HG02763 (cell line): ENCODE measurements around the gene USP12.
"Not testable (repeated sequence)": the region's sequence is repeated elsewhere in the genome, so short reads cannot be mapped to it uniquely, and the experiment has no call there.

Source experiments
- ATAC-seq: cut with Tn5 transposase; IDR thresholded peaks from one replicate; pipeline ENCODE4 v1.9.1; 2021; ENCODE audit warnings: mild to moderate bottlenecking, moderate library complexity; ENCODE audit not compliant: unreplicated experiment

Gene USP12

DNA sequence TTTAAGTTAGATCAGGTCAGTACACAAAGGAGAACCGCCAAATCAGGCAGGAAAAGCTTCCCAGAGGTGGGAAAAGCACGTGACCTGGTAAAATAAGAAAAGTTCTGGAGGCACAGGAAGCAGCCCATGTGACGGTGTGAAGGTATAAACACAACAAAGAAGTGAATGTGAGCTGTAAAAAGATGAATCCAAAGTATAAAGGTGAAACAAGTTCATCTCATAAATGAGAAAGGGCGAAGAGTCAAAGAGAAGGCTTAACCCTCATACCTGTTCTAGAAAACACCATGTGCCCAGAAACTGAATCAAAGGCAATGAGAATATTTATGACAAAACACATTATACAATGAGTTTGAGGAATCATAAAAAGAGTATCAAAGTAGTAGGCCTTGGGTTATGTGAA lies 47.0 kb downstream of the USP12 start:
- ATAC-seq, result no peak

DNA sequence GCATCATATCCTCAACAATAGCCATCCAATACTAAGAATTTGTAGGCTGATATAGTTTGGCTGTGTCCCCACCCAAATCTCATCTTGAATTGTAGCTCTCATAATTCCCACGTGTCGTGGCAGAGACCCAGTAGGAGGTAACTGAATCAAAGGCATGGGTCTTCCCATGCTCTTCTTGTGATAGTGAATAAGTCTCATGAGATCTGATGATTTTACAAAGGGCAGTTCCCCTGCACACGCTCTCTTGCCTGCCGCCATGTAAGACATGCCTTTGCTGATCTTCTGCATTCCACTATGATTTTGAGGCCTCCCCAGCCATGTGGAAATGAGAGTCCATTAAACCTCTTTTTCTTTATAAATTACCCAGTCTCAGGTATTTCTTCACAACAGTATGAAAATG lies 48.2 kb downstream of the USP12 start:
- not testable (repeated sequence) for ATAC-seq

DNA sequence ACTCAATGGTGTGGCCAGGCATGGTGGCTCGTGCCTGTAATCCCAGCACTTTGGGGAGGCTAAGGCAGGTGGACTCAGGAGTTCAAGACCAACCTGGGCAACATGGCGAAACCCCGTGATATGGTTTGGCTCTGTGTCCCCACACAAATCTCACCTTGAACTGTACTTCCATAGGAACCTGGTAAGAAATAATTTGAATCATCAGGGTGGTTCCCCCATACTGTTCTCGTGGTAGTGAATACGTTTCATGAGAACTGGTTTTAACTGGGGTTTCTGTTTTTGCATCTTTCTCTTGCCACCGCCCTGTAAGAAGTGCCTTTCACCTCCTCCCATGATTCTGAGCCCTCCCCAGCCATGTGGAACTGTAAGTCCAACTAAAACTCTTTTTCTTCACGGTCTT lies 49.6 kb downstream of the USP12 start:
- ATAC-seq, result no peak

DNA sequence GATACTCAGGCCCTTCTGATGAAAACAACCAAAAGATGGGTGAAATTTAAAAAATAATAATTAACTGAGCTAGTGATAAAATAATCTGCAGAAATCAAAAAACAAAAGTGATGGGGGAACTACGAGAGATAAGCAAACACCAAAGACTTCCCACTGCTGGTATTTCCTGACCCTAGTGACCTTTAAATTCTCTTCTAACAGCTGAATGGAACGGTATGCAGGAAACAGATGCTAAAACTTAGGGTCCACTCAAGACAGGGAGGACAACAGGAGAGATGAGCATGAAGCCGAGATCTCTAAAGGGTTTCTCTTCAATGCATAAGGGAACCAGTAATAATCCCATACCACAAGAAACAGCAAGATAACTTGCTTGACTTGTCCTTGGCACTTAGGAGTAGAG lies 50.8 kb downstream of the USP12 start:
- ATAC-seq, result no peak

DNA sequence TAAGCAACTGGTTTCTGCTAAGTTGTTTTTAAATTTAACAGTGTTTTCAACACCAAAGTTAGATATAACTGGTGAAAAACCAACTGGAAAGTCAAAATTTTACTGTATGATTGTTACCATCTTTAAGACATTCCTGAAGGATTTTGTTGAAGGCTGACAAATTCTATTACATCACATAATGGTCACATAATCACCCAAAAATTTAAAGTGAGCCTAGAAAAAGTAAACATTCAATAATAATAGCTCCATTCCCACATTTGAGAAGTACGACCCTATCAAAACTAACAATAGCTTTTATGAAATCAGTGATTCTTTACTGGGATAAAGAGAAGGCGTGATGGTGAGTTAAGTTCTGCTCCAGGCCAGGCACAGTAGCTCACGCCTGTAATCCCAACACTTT lies 51.6 kb downstream of the USP12 start:
- ATAC-seq, result no peak

DNA sequence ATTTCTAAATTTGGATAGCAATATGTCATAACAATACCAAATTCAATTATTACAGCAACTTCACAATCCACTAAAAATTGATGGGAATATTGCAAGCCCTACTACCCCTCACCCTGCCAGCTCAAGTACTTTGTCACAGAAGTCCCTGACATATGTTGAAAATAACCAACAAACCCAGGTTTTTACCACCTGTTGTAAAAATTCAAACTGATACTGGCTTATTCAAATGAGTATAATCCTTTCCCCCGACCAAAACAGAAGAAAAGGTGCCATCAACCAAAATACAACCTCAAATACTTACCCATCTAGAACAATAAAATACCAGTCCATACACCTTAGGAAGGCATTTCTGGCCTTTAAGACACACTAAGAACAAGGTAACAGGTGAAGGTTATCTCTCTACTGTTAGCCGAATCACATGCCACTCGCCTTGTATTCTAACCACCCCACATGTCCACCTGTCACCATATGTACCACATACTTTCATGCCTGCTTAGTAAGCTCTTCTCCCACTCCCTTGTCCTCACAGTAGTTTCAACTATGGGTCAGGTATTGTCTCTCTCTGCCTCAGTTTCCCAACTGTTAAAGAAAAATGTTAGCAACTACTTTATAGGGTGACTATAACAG lies 53.1 kb downstream of the USP12 start:
- no peak for ATAC-seq

DNA sequence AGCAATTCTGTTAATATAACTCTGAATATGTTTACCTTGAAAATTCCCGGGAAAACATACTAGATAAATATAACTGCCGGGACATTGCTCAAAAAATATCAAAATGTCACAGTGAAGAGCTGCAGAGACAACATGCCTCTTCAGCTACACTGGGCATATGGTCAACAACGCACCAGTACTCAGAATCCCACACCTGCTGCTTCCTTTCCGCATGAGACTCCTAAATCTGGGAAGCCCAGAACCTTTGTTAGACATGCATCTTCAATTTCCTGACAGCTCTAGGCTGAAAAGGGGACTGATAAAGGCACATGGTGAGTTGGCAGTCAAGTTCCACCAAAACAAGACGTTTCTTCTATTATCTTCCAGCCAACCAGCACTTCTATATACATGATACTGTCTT lies 53.7 kb downstream of the USP12 start:
- ATAC-seq, result no peak

DNA sequence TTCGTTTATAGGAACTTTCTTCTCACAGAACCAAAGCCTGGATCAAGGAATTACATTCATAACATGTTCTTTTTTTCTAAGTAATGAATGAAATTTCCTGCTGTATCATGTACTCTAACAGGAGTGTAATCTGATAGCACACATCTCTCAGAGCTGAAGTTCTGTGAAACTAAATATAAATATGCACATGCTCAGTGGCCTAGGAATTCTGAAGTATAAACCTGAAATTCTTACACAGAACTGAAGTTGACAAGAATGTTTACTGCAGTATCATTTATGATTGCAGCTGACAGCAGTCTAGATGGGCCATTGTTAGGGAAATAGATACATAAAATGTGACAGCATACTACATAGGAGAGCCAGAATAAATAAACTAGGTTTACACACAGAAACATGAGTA lies 54.5 kb downstream of the USP12 start:
- no peak for ATAC-seq

DNA sequence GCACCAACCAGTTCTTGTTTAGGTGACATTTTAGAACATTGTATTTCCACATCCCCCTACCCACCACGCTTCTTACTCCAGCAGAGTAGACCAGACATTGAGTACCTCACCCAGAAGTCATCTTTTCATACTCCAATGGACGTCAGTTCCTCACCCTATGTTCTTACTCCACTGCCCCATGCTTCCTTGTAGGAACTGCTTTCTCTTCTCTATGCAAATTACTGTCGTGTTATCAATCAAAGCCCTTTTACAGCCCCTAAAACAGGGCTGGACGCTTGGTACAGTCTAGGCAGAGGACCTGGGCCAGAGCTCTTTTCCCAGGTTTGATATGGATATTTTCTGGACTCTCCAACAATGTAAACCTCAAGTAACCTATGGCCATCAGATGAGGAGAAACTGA lies 58.2 kb downstream of the USP12 start:
- no peak for ATAC-seq

DNA sequence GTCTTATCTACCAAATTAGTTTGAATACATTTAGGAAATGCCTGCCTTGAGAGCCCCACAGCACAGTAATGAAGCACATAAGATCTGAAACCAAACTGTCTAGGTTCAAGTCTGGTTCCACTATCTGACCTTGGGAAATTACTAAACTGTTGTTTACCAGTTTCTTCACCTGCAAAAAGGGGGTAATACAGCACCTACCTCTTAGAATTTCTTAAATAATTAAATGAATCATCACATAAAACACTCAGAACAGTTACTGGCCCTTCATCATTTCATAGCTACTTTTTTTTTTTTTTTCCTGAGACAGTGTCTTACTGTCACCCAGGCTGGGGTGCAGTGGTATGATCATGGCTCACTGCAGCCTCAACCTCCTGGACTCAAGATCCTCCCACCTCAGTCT lies 59.6 kb downstream of the USP12 start:
- no peak for ATAC-seq

DNA sequence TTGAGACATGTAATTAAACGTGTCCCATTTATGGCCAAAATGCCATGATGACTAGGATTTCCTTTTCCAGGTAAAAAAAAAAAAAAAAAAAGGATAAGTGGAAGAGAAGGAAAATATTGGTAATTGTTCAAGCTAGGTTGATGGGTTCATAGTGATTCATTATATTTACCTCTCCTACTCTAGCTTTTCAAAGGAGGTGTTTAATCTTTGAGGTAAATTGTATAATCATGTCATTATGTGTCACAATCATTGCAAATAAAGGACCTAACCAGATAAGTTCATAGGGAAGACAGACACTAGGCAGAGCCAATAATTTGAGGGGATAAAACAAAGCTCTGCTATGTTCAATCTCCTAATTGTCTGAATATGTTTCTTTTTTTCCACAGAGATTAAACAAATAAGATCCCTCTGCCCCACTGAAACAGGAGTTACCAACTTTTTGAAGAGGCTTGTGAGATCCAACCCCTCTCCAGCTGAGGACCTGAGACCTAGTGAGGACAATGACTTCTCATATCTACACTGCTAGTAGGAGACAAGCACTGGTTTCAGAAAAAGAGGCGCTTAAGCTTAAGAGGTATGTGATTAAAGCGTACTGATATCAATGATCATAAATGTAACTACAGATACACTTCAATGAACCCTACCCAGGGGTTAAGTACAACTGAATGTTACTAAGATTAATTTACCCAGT lies 61.4 kb downstream of the USP12 start:
- no peak for ATAC-seq

DNA sequence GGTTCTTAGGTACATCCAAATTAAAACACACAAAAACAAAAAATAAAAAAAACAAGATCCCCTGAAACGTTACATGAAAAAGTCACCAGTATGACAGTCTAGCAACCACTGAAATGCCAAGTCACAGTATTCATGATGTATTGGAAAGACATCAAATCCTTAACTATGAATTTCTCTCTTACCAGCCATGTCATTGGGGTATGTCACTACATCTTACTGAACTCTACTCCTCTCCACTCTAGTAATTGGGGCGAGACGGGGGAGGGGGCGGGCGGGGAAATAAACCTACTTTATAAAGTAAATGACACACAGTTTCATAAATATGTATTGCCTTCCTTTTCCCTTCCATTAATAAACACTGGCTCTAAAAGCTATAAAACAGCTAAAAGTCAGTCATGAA lies 65.5 kb downstream of the USP12 start:
- ATAC-seq, result no peak

DNA sequence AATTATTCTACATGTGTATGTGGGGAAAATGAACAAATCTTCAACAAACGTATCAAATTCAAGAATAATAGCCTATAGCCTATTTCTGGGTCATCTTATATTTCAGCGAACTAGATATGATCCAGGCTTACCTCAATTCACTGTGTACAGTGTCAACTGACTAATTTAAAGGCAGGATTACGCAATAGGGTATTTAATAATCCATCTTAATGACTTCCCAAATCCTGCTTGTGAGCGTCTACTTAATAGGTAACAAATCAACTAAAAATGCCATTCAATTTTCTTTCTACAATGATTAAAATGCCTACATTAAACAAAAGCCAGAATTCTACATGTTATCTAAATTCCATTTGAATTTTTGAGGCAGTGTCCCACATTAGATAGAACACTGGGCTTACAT lies 67.0 kb downstream of the USP12 start:
- ATAC-seq, result no peak

DNA sequence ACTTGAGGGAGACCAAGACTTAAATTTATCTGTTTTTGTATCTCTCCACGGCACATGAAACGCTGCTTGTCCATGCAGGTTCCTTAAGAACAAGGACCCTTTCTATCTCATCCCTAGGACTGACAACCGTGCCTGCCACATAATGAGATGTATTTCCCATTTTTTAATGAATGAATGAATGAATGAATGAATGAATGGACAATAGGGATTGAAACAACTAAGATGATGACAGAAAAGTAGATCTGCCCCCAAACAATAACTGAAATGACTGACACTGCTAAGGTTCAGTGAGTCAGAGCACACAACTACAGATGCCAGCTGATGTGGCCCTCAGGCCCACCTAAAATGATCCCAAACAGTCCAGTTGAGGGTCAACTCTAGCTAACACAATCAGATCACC lies 69.8 kb downstream of the USP12 start:
- ATAC-seq, result no peak

DNA sequence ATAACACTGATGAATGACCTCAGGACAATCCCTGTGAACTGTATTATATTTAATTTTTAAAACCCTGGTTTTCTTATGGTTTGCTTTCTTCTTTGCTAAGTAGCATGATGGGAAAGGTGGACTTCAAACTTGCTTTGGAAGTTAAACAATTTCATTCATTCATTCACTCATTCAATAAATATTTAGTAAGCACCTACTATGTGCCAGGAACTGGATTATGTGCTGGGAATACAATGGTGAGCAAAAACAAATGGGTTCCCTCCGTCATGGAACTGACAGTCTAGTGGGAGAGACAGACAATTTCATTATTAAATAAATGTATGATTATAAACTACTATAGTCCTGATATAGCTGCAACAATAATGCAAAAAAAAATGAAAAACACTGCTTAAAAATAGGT lies 70.3 kb downstream of the USP12 start:
- ATAC-seq, result no peak

DNA sequence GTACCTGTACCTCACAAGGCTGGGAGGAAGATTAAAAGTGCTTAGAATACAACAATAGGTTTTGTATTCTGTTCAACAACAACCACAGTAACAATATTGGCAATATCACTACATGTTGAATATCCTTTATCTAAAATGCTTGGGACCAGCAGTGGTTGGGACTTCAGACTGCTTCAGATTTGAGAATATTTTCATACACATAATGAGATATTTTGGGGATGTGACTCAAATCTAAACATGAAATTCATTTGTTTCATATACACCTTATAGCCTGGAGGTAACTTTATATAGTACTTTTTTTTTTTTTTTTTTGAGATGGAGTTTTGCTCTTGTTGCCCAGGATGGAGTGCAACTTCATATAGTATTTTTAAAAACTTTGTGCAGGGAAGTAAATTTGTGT lies 73.9 kb downstream of the USP12 start:
- no peak for ATAC-seq

DNA sequence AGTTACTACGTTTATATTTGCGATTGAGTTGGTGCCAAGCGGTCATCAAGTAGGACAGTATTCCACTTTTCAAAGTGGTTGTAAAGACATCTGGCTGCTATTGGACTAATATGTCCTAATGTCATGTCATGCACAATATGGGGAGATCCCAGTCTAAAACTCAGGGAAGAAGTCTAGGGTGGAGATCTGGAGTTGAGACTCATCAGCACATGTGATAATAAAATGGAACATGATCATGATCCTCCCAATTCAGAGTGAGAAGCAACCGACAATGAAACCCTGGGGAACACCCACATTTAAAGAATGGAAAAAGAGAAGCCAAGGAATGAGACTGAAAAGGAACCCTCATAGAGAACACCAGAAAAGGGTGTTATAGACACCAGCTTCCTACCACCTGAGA lies 80.2 kb downstream of the USP12 start:
- ATAC-seq, result no peak

DNA sequence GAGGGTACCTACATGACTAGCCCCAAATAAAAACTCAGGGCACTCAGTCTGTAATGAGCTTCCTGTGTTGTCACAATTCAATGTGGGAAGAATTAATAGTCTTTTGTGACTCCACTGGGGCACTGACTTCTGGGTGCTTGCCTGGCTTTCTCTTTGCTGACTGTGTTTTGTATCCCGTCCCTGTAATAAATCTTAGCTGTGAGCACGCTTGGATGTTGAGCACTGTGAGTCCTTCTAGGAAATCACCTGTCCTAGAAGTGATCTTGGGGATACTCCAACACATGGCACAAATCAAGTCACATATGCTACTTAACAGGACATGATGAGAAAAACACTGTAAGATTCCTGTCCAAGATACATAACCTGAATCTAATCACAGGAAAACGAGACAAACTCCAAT lies 83.0 kb downstream of the USP12 start:
- no peak for ATAC-seq

DNA sequence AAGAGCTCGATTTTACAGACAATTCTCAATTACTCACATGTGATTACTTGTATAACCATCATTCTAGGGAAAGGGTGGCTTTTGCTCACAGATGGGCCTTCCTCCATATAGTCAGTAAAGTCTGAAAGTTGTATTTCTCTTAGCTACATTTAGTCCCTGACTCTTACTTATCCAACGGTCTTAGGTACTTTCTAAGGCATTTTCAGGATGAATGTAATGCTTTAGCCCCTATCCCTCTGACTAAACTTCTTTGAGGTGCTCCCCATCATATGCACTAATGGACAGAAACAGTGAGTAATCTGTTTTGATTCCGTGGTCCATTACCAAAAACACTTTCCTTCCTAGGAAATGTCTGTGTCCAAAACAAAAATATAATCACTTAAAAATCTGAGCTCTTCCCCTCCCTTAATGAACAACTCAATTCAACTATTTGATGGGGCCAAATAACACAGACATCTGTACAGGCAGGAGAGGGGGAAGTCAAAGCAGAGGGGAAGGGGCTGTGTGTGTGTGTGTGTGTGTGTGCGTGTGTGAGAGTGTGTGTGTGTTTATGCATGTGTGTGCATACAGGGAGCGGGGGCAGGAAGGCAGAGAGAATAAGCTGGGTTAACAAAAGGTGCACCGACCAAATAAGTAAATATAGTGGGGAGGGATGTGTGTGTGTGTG lies 84.9 kb downstream of the USP12 start:
- ATAC-seq, result no peak

DNA sequence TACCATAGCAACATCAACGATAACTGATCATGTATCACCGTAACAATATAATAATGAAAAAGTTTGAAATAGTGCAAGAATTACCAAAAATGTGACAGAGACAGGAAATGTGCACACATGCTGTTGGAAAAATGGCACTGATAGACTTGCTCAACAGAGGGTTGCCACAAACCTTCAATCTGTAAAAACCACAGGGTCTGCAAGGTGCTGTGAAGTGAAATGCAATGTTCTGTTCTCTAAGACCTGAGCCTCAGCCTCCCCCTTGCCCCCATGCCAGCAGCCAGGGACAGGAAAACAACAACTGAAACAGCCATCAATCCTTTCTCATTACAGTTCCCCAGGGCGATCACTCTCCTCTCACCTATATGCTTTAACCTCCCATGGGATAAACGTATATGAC lies 88.4 kb downstream of the USP12 start:
- ATAC-seq, result no peak

DNA sequence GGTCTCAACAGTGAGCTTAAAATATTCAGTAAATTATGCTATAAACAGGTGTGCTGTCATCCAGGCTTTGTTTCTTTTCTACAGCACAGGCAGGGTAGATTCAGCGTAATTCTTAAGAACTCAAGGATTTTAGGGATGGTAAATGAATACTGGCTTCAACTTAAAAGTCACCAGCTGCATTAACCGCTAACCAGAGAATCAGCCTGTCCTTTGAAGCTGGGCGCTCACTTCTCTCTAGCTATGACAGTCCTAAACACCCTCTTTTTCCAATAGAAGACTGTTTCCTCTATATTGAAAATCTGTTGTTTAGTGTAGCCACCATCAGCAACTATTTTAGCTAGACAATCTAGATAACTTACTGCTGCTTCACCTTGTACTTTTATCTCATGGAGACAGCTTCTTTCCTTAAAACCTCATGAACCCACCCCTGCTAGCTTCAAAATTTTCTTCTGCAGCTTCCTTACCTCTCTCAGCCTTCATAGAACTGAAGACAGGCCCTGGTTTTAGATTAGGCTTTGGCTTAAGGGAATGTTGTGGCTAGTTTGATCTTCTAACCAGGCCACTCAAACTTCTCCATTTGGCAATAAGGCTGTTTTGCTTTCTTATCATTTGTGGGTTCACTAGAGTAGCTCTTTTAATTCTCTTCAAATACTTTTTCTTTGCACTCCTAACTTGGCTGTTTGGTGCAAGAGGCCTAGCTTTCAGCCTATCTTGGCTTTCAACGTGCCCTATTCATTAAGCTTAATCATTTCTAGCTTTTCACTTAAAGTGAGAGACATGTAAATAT lies 89.5 kb downstream of the USP12 start:
- no peak for ATAC-seq
